AG09309 (cell line): ENCODE data around the gene ADAM8.

Experiments used
- DNase-seq: peaks from one replicate; pipeline ENCODE4 v3.0.0-alpha.2; 2010; ENCODE audit warnings: low read depth
- H3K4me3 ChIP-seq: 2 replicates; pipeline ENCODE4 v1.5.1; 2011; ENCODE audit warnings: mild to moderate bottlenecking, low read depth, low read length, moderate library complexity; ENCODE audit not compliant: control insufficient read depth
- TF ChIP-seq, protein P1 (sequence below): IDR thresholded peaks from 2 replicates; pipeline ENCODE4 v1.5.1; 2011; ENCODE audit warnings: mild to moderate bottlenecking, low read depth, low read length, inconsistent platforms; ENCODE audit not compliant: insufficient read depth, control insufficient read depth; ENCODE audit errors: missing control alignments

The ADAM8 gene

DNA sequence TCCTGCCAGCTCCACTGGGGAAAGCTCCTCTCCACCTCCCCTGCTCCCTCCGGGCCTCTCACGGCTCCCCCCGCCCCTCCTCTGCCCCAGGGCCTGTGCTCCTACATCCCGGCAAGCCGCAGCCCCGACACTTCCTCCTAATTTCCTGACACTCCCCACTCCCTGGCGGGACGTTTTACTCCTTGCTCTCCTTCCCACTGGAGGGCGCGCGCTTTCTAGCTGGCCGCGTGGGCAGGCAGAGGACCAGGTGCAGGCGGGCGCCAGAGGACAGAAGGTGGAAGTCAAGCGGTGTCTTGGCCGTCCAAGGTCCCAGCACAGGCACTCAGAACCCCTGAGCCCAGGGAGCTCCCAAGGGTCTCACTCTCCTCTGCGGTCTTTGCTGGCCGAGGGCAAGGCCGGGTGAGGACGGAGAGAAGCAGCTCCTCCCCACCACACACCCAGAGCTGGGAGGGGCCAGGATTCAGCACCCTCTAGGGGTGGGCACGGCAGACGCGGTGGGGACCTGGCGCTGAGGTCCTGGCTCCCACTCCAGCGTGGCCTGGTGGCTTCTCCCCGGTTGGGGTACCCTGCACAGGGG, 19.1 kb downstream of the ADAM8 start:
- no peak for DNase-seq
- H3K4me3 ChIP-seq = no peak overlapping the region
- TF ChIP-seq, protein P1, sequence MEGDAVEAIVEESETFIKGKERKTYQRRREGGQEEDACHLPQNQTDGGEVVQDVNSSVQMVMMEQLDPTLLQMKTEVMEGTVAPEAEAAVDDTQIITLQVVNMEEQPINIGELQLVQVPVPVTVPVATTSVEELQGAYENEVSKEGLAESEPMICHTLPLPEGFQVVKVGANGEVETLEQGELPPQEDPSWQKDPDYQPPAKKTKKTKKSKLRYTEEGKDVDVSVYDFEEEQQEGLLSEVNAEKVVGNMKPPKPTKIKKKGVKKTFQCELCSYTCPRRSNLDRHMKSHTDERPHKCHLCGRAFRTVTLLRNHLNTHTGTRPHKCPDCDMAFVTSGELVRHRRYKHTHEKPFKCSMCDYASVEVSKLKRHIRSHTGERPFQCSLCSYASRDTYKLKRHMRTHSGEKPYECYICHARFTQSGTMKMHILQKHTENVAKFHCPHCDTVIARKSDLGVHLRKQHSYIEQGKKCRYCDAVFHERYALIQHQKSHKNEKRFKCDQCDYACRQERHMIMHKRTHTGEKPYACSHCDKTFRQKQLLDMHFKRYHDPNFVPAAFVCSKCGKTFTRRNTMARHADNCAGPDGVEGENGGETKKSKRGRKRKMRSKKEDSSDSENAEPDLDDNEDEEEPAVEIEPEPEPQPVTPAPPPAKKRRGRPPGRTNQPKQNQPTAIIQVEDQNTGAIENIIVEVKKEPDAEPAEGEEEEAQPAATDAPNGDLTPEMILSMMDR = peak; percentile 2

DNA sequence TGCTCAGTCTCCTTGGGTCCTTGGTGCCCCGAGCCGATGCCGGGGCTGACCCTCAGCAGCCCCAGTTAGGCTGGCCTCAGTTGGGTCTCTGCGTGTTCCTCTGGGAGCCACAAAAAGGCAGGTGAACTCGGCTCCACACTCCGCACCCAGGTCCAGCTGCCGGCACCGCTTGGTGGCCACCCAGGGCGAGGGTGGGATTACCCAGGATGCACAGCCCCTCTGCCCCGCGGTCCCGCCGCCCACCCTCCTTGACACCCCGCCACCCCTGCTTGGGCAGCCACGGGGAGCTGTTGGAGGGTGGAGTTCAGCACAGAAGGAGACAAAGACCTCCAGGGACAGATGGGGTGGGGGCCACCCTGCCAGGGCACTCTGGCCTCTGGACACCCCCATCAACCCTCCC, 21.3 kb downstream of the ADAM8 start:
- TF ChIP-seq, protein P1 = no peak
- H3K4me3 ChIP-seq = no peak overlapping the region
- no peak for DNase-seq

DNA sequence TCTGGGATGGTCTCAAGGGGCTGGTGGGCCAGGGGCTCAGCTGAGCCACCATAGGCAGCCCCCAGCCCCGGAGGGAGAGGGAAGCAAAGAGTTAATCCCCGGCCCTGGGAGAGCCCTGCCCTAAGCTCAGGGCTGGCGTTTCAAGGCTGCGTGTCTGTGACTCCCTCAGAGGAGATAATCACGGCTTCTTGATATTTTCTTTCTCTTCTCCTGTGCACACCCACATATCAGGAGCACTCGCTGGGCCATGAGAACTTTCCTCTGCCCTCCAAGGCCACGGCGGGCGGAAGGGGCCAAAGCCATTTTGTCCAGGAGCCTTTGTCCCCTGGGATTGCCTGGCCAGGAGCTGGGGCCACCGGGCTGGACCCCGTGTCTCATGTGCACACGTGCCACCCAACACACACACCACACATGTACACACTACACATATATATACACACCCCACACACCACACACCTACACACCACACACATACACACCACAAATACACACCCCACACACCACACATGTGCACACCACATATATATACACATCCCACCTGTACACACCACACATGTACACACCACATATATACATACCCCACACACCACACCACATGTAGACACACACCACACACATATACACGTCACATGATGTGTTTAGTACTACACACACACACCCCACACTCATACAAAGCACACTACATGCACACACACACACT, 22.1 kb downstream of the ADAM8 start:
- TF ChIP-seq, protein P1 = no peak
- DNase-seq = no peak
- H3K4me3 ChIP-seq = no peak overlapping the region

DNA sequence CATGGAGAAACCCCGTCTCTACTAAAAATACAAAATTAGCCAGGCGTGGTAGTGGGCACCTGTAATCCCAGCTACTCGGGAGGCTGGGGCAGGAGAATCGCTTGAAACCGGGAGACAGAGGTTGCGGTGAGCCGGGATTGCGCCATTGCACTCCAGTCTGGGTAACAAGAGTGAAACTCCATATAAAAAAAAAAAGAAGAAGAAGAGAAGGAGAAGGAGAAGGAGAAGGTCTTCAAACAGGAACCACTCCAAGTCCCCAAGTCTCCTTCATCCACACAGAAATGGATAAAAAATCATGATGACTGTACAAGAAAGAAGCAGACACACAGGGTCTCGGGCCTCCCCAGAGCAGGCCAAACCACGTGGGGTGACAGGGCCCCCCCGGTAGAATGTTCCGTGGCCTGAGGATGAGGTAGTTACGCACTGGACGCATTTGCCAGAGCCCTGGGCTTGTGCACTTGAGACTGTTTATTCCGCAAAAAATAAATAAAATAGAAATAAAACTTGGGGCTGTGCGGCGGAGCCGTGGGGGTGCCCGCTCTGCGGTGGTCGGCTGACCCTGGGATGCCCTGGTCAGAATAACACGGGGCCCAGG, 23.2 kb downstream of the ADAM8 start:
- DNase-seq = no peak
- H3K4me3 ChIP-seq = no peak overlapping the region
- TF ChIP-seq, protein P1 = no peak

DNA sequence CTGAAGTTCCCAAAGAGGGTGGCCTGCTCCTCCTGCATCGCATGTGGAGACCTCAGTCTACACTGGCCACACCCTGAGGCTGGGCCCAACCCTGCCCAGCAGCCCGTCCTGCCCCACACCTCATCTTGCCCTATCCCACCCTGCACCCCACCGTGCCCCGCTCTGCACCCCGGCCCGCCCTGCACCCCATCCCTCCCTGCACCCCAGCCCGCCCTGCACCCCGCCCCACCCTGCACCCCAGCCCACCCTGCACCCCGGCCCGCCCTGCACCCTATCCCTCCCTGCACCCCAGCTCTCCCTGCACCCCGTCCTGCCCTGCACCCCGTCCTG, 24.5 kb downstream of the ADAM8 start:
- TF ChIP-seq, protein P1 = no peak
- no peak for DNase-seq
- H3K4me3 ChIP-seq = no peak overlapping the region

DNA sequence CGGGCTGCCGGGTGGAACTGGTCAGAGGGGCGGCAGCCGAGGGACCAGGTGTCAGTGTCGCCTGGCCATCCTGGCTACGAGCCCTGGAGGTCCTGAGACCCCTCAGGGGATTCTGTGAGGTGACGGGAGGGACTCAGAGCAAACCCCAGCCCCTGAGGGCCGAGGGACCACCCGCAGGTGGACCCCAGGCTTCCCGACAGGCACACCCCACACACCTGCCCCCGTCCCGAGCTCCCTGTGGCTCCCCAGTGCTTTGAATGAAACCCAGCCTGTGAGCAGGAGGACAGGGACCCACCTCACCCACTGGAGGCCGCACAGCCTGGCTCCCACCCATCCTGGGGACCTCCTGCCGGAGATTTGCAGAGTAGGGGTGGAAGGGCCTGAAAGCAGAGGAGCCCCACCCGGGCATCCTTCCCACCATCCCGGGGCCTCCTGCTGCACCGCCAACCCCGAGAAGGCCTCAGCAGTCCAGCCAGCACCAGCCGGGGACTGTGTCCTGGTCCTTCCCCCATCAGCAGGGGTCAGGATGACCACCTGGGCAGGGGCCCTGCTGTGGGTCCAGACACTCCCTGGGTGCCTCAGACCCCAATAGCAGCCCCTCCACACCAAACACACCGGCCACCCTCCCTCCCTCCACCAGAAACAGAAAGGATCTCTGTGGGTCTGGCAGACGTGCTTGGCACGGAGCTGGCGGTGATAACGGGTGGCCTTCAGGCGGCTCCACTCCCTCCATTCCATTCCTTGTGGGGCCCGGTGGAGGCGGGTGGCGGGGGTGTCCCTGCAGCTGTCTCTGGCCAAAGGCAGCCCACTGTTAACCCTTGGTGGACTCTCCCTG, 25.1 kb downstream of the ADAM8 start:
- DNase-seq = no peak
- no peak overlapping the region for H3K4me3 ChIP-seq
- TF ChIP-seq, protein P1 = no peak
